HL-60 (cell line): ENCODE data around the gene PCYT1B.

ENCODE experiments used
- DNase-seq, 2 experiments: peaks; one replicate each; pipeline ENCODE4 v3.0.0-alpha.2; 2010 to 2020; ENCODE audit warnings: low read depth in 1 of 2, low spot score in 1 of 2
- H3K27ac ChIP-seq: fragments of 250-450 bp; sonication (Bioruptor Pico); replicated peaks from 2 replicates; pipeline ENCODE4 v1.5.1; 2020; ENCODE audit warnings: mild to moderate bottlenecking, moderate library complexity
- H3K27me3 ChIP-seq: fragments of 250-450 bp; sonication (Bioruptor Pico); 2 replicates; pipeline ENCODE4 v1.5.1; 2021; ENCODE audit warnings: mild to moderate bottlenecking, moderate library complexity; ENCODE audit not compliant: insufficient read depth, poor library complexity, severe bottlenecking
- H3K4me3 ChIP-seq: replicated peaks from 2 replicates; pipeline ENCODE4 v1.5.1; 2011; ENCODE audit warnings: mild to moderate bottlenecking, control low read depth, low read length; ENCODE audit not compliant: insufficient read depth
- GABPA ChIP-seq: IDR thresholded peaks from 2 replicates; pipeline ENCODE4 v1.6.1; 2012; ENCODE audit warnings: low read depth
- POLR2AphosphoS5 ChIP-seq: IDR thresholded peaks from 2 replicates; pipeline ENCODE4 v1.6.1; 2012; ENCODE audit warnings: low read depth
- SPI1 ChIP-seq: IDR thresholded peaks from 2 replicates; pipeline ENCODE4 v1.6.1; 2012; ENCODE audit warnings: low read depth, mild to moderate bottlenecking, borderline replicate concordance
- TF ChIP-seq, protein P1 (sequence below): IDR thresholded peaks from one replicate; pipeline ENCODE4 v1.5.1; 2011; ENCODE audit warnings: low read length, control low read depth, inconsistent platforms; ENCODE audit not compliant: insufficient read depth
- TF ChIP-seq, protein P2 (sequence below): IDR thresholded peaks from 2 replicates; pipeline ENCODE4 v1.6.1; 2012; ENCODE audit warnings: low read depth; ENCODE audit not compliant: insufficient replicate concordance

Gene PCYT1B

DNA sequence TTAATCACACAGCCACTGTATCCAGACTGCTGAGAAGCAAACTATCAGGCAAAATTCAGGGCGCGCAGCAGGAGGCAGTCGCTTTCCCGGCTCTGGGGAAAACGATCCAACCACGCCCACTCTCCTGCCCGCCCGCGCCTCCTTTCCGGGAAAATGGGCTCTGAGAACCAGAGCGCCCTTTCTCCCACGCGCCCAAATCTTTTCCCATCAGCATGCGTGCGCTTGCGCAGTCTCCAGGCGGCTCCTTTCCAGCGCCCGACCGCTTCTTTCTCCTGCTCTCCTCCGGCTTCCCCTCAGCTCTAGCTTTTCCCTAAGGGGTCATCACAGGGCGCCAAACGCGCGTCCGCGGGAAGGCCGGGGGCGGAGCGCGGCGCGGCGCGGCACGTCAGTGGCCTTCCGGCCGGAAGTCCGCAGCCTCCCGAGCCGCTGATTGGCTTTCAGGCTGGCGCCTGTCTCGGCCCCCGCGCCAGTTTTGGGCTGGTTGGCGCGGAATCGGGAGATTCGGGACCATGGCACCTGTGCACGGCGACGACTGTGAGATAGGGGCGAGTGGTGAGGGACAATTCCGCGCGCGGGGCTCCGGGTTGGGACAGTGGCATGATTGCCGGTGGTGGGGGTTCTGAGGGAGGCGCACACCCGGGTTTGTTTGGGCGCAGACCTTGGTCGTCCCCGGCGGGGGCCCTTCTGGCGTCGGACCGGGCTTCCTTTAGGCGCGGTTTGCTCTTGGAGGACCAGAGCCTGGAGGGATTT lies 46.5 kb upstream of the PCYT1B start, which contains the start of gene POLA1:
POLA1 (plus strand) TSS at position 466 of the 750 bp plus-strand sequence; CDS start at position 510, 44 bp downstream.
- DNase-seq: peak; percentile 84 to 93
- no peaks in the 10 kb centered on the region for H3K27me3 ChIP-seq
- peak within 1 kb of the TSS; percentile 89 for H3K27ac ChIP-seq
- peak within 1 kb of the TSS; percentile 56 for H3K4me3 ChIP-seq
- TF ChIP-seq GABPA (peak; percentile 46; the same call in 1 of the 2 replicates), POLR2AphosphoS5 (peak; percentile 52; the same call in 1 of the 2 replicates)
- TF ChIP-seq, protein P1, sequence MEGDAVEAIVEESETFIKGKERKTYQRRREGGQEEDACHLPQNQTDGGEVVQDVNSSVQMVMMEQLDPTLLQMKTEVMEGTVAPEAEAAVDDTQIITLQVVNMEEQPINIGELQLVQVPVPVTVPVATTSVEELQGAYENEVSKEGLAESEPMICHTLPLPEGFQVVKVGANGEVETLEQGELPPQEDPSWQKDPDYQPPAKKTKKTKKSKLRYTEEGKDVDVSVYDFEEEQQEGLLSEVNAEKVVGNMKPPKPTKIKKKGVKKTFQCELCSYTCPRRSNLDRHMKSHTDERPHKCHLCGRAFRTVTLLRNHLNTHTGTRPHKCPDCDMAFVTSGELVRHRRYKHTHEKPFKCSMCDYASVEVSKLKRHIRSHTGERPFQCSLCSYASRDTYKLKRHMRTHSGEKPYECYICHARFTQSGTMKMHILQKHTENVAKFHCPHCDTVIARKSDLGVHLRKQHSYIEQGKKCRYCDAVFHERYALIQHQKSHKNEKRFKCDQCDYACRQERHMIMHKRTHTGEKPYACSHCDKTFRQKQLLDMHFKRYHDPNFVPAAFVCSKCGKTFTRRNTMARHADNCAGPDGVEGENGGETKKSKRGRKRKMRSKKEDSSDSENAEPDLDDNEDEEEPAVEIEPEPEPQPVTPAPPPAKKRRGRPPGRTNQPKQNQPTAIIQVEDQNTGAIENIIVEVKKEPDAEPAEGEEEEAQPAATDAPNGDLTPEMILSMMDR: no peak
- TF ChIP-seq, protein P2, sequence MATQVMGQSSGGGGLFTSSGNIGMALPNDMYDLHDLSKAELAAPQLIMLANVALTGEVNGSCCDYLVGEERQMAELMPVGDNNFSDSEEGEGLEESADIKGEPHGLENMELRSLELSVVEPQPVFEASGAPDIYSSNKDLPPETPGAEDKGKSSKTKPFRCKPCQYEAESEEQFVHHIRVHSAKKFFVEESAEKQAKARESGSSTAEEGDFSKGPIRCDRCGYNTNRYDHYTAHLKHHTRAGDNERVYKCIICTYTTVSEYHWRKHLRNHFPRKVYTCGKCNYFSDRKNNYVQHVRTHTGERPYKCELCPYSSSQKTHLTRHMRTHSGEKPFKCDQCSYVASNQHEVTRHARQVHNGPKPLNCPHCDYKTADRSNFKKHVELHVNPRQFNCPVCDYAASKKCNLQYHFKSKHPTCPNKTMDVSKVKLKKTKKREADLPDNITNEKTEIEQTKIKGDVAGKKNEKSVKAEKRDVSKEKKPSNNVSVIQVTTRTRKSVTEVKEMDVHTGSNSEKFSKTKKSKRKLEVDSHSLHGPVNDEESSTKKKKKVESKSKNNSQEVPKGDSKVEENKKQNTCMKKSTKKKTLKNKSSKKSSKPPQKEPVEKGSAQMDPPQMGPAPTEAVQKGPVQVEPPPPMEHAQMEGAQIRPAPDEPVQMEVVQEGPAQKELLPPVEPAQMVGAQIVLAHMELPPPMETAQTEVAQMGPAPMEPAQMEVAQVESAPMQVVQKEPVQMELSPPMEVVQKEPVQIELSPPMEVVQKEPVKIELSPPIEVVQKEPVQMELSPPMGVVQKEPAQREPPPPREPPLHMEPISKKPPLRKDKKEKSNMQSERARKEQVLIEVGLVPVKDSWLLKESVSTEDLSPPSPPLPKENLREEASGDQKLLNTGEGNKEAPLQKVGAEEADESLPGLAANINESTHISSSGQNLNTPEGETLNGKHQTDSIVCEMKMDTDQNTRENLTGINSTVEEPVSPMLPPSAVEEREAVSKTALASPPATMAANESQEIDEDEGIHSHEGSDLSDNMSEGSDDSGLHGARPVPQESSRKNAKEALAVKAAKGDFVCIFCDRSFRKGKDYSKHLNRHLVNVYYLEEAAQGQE: peak; percentile 25

DNA sequence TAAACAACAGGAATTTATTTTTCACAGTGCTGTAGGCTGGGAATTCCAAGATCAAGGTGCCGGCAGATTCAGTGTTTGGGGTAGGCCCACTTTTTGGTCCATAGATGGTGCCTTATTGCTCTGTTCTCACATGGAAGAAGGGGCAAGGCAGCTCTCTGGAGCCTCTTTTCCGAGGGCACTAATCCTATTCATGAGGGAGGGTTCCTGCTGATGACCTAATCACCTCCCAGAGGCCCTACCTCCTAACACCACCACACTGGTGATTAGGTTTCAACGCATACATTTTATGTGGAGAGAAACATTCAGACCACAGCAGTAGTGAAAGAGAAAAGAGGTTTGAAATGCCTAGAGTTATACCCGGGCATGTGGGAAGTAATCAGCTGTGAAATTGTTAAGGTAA lies 45.2 kb upstream of the PCYT1B start:
- TF ChIP-seq SPI1: no peak
- no peak overlapping the region for H3K4me3 ChIP-seq
- no peak overlapping the region for H3K27ac ChIP-seq
- no peak for DNase-seq
- no peaks in the 10 kb centered on the region for H3K27me3 ChIP-seq

DNA sequence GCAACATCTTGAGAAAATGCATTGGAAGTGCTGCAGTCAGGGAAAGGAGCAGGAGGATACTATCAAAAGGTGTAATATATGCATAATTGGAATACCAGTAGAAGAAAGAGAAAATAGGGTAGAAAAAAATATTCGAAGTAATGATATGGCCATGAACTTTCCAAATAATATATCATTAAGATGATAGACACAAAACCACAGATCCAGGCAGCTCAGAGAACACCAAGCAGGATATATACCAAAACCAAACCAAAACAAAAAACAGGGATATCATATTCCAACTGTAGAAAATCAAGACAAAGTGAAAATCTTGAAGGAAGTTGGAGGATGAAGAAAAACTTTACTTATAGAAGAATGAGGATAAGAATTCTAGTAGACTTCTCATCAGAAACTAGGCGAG lies 36.9 kb upstream of the PCYT1B start:
- no peak for DNase-seq
- Histone ChIP-seq H3K27ac (no peak overlapping the region), H3K4me3 (no peak overlapping the region), H3K27me3 (no peaks in the 10 kb centered on the region)
- TF ChIP-seq, protein P1: no peak
- no peak for TF ChIP-seq GABPA
- no peak for TF ChIP-seq SPI1
- TF ChIP-seq POLR2AphosphoS5: no peak
- TF ChIP-seq, protein P2: no peak

DNA sequence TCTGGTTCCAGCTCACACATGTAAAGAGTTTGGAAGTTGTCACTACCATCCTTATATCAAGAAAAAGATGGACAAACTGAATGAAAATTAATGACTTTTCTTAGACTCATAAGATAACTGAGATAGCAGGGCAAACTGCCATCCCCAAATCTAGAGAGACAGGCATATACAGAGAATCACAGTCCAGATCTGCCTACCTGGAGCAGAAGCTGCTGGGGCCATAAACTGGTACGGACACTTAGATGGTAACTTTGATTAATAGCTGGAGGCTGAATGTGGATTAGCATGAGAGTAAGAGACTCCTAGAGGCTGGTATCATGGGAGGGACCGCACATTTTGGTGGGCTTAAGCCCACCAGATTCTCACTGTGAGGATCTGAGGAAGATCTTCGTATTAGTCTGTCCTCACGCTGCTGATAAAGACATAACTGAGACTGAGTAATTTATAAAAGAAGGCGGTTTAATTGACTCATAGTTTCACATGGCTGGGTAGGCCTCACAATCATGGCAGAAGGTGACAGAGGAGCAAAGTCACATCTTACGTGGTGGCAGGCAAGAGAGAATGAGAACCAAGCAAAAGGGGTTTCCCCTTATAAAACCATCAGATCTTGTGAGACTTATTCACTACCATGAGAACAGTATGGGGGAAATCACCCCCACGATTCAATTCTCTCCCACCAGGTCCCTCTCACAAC lies 35.7 kb upstream of the PCYT1B start:
- H3K27me3 ChIP-seq: no peaks in the 10 kb centered on the region
- no peak overlapping the region for H3K27ac ChIP-seq
- H3K4me3 ChIP-seq: no peak overlapping the region
- DNase-seq: no peak
- TF ChIP-seq, protein P2: no peak
- TF ChIP-seq, protein P1: no peak
- TF ChIP-seq SPI1 (no peak), POLR2AphosphoS5 (no peak), GABPA (no peak)
